ENCODE results near the gene AHDC1.

DNA sequence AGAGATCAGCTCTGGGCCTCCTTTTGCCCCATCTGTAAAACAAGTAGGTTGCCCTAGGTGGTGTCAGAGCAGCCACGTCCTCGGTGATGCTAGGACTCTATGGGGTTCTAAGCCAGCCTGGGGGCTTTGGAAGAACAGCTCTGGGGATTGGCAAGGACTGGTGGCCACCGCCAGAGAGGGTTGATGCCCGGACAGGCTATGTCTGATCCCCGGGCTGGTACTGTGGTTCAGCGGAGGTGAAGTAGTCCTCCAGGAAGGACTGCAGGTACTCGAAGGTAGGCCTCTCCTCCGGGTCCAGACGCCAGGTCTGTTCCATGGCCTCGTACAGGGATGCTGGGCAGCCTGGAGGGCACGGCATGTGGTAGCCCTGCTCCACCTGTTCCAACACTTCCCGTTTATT is 8.8 kb upstream of the AHDC1 start:
- no peak for TF ChIP-seq CTCF (IDR thresholded peaks at IDR 0.05 in 2 of 3, conservative IDR thresholded peaks at IDR 0.05 in 1 of 3; ENCODE audit: borderline replicate concordance in 1 of 3, insufficient read depth in 1 of 3, low read depth in 2 of 3, low read length in 2 of 3)
- TF ChIP-seq POLR2A (IDR thresholded peaks at IDR 0.05; ENCODE audit: borderline replicate concordance, extremely low read depth, insufficient read depth, insufficient read length): no peak
- TF ChIP-seq, protein P1, sequence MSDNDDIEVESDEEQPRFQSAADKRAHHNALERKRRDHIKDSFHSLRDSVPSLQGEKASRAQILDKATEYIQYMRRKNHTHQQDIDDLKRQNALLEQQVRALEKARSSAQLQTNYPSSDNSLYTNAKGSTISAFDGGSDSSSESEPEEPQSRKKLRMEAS (IDR thresholded peaks at IDR 0.05): no peak
- TF ChIP-seq YY1 (IDR thresholded peaks at IDR 0.05; ENCODE audit: extremely low read depth, insufficient replicate concordance, low read depth, low read length): no peak

Measured in HCT116 (cell line).